GM19467 (cell line): ENCODE results near the gene GSTP1.
"Not testable (repeated sequence)": the region's sequence is repeated elsewhere in the genome, so short reads cannot be mapped to it uniquely, and the experiment has no call there.

Experiments used
- ATAC-seq: cut with Tn5 transposase; IDR thresholded peaks from one replicate; pipeline ENCODE4 v1.9.1; 2021; ENCODE audit warnings: mild to moderate bottlenecking, moderate library complexity; ENCODE audit not compliant: unreplicated experiment

The GSTP1 gene

GRCh38 chr11:67594480-67594879 lies 10.9 kb downstream of the GSTP1 start:
- ATAC-seq = no peak

GRCh38 chr11:67596753-67597300 lies 13.2 kb downstream of the GSTP1 start:
- no peak for ATAC-seq

GRCh38 chr11:67597458-67597857 lies 13.8 kb downstream of the GSTP1 start:
- ATAC-seq = not testable (repeated sequence)

- ATAC-seq = not testable (repeated sequence)
Observed at GRCh38 chr11:67597963-67598362, 14.4 kb downstream of the GSTP1 start.

GRCh38 chr11:67599149-67599548 lies 15.5 kb downstream of the GSTP1 start:
- ATAC-seq = no peak

- ATAC-seq = no peak
Observed at GRCh38 chr11:67600324-67601029, 16.9 kb downstream of the GSTP1 start.

- no peak for ATAC-seq
Observed at GRCh38 chr11:67601098-67601497, 17.5 kb downstream of the GSTP1 start.

- ATAC-seq = not testable (repeated sequence)
Observed at GRCh38 chr11:67604119-67604518, 20.5 kb downstream of the GSTP1 start.

- no peak for ATAC-seq
Observed at GRCh38 chr11:67604815-67605214, 21.2 kb downstream of the GSTP1 start.

GRCh38 chr11:67605231-67606011 lies 21.8 kb downstream of the GSTP1 start:
- no peak for ATAC-seq

- ATAC-seq = no peak
Observed at GRCh38 chr11:67606093-67606491, 22.5 kb downstream of the GSTP1 start.

GRCh38 chr11:67606492-67607295 lies 23.1 kb downstream of the GSTP1 start, which contains the start of gene NDUFV1:
Gene NDUFV1 (plus strand): TSS chr11:67606936. CDS start chr11:67607005, 69 bp downstream.
- ATAC-seq = peak; percentile 85

GRCh38 chr11:67607507-67607906 lies 23.9 kb downstream of the GSTP1 start:
- no peak for ATAC-seq

GRCh38 chr11:67608486-67608885 lies 24.9 kb downstream of the GSTP1 start:
- ATAC-seq = no peak

- ATAC-seq = no peak
Observed at GRCh38 chr11:67609316-67609715, 25.7 kb downstream of the GSTP1 start.

- ATAC-seq = no peak
Observed at GRCh38 chr11:67610302-67610868, 26.8 kb downstream of the GSTP1 start.

GRCh38 chr11:67611165-67611564 lies 27.6 kb downstream of the GSTP1 start:
- no peak for ATAC-seq

- ATAC-seq = no peak
Observed at GRCh38 chr11:67611704-67612587, 28.3 kb downstream of the GSTP1 start.

GRCh38 chr11:67612751-67613150 lies 29.1 kb downstream of the GSTP1 start:
- ATAC-seq = no peak
